Measurements from ENCODE around the gene SLC22A2.

SLC22A2 gene

GRCh38 chr6:160221918-160222317, 36.7 kb downstream of the SLC22A2 start:
- no peak overlapping the region for H3K4me3 ChIP-seq (ENCODE audit: insufficient read depth, low read depth, low read length, poor library complexity, severe bottlenecking)
- no peaks in the 10 kb centered on the region for H3K4me1 ChIP-seq (ENCODE audit: control insufficient read depth, insufficient read depth, low read length, poor library complexity, severe bottlenecking)
- no peak overlapping the region for H3K27ac ChIP-seq (ENCODE audit: insufficient read depth, low read length, poor library complexity, severe bottlenecking)
- DNase-seq, result no peak
- no peaks in the 10 kb centered on the region for H3K9me3 ChIP-seq (ENCODE audit: control insufficient read depth, low read length)
- H3K27me3 ChIP-seq (replicated peaks; ENCODE audit: control insufficient read depth, insufficient read depth, low read length, poor library complexity, severe bottlenecking), result no peaks in the 10 kb centered on the region
- no peaks in the 10 kb centered on the region for H3K36me3 ChIP-seq (ENCODE audit: control insufficient read depth, insufficient read depth, low read length)

- H3K9me3 ChIP-seq (ENCODE audit: control insufficient read depth, low read length), result no peaks in the 10 kb centered on the region
- no peaks in the 10 kb centered on the region for H3K4me1 ChIP-seq (ENCODE audit: control insufficient read depth, insufficient read depth, low read length, poor library complexity, severe bottlenecking)
- H3K27ac ChIP-seq (ENCODE audit: insufficient read depth, low read length, poor library complexity, severe bottlenecking), result no peak overlapping the region
- no peaks in the 10 kb centered on the region for H3K27me3 ChIP-seq (replicated peaks; ENCODE audit: control insufficient read depth, insufficient read depth, low read length, poor library complexity, severe bottlenecking)
- no peak overlapping the region for H3K4me3 ChIP-seq (ENCODE audit: insufficient read depth, low read depth, low read length, poor library complexity, severe bottlenecking)
- H3K36me3 ChIP-seq (ENCODE audit: control insufficient read depth, insufficient read depth, low read length), result no peaks in the 10 kb centered on the region
- no peak for DNase-seq
Observed at GRCh38 chr6:160221423-160221822, 37.2 kb downstream of the SLC22A2 start.

GRCh38 chr6:160218810-160219209, 39.8 kb downstream of the SLC22A2 start:
- Histone ChIP-seq H3K9me3 (ENCODE audit: control insufficient read depth, low read length) (no peaks in the 10 kb centered on the region), H3K36me3 (ENCODE audit: control insufficient read depth, insufficient read depth, low read length) (no peaks in the 10 kb centered on the region), H3K27me3 (replicated peaks; ENCODE audit: control insufficient read depth, insufficient read depth, low read length, poor library complexity, severe bottlenecking) (peaks cover 5% of the 10 kb centered on the region), H3K4me1 (ENCODE audit: control insufficient read depth, insufficient read depth, low read length, poor library complexity, severe bottlenecking) (no peaks in the 10 kb centered on the region), H3K27ac (ENCODE audit: insufficient read depth, low read length, poor library complexity, severe bottlenecking) (no peak overlapping the region), H3K4me3 (ENCODE audit: insufficient read depth, low read depth, low read length, poor library complexity, severe bottlenecking) (no peak overlapping the region)
- no peak for DNase-seq

DNA sequence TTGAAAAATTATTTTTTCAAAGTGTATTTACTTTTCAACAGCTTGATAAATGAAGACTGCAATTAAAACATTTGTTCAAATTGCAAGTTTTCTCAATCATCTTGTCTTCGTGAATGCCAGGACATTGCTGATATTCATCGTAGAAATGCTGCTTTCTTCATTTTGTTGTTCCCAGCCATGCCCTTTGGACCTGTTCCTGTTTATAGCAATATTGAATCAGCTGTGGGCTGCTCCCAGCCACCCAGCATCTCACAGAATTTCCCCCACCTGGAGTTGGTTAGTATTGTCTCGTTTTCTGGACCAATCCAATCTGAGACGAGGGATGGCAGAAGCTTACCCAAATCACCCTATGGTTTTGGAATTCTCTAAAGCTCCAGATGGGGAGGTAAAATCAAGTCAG, 40.8 kb downstream of the SLC22A2 start:
- H3K4me3 ChIP-seq (ENCODE audit: insufficient read depth, low read depth, low read length, poor library complexity, severe bottlenecking), result no peak overlapping the region
- H3K36me3 ChIP-seq (ENCODE audit: control insufficient read depth, insufficient read depth, low read length), result no peaks in the 10 kb centered on the region
- H3K27ac ChIP-seq (ENCODE audit: insufficient read depth, low read length, poor library complexity, severe bottlenecking), result no peak overlapping the region
- H3K4me1 ChIP-seq (ENCODE audit: control insufficient read depth, insufficient read depth, low read length, poor library complexity, severe bottlenecking), result no peaks in the 10 kb centered on the region
- no peak for DNase-seq
- no peaks in the 10 kb centered on the region for H3K9me3 ChIP-seq (ENCODE audit: control insufficient read depth, low read length)
- peaks cover 5% of the 10 kb centered on the region for H3K27me3 ChIP-seq (replicated peaks; ENCODE audit: control insufficient read depth, insufficient read depth, low read length, poor library complexity, severe bottlenecking)

GRCh38 chr6:160217073-160217472, 41.5 kb downstream of the SLC22A2 start:
- Histone ChIP-seq H3K4me3 (ENCODE audit: insufficient read depth, low read depth, low read length, poor library complexity, severe bottlenecking) (no peak overlapping the region), H3K27ac (ENCODE audit: insufficient read depth, low read length, poor library complexity, severe bottlenecking) (no peak overlapping the region), H3K36me3 (ENCODE audit: control insufficient read depth, insufficient read depth, low read length) (no peaks in the 10 kb centered on the region), H3K27me3 (replicated peaks; ENCODE audit: control insufficient read depth, insufficient read depth, low read length, poor library complexity, severe bottlenecking) (peaks cover 5% of the 10 kb centered on the region), H3K4me1 (ENCODE audit: control insufficient read depth, insufficient read depth, low read length, poor library complexity, severe bottlenecking) (no peaks in the 10 kb centered on the region), H3K9me3 (ENCODE audit: control insufficient read depth, low read length) (no peaks in the 10 kb centered on the region)
- DNase-seq, result no peak

DNA sequence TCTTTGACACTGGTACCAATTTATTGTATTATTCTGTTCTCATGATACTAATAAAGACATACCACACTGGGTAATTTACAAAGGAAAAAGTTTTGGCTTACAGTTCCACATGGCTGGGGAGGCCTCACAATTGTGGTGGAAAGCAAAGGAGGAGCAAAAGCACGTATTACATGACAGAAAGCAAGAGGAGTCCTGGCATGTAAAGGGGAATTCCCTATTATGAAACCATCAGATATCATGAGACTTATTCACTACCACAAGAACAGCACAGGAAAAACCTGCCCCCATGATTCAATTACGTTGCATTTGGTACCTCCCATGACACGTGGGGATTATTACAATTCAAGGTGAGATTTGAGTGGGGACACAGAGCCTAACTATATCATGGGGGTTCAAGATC, 43.4 kb downstream of the SLC22A2 start:
- Histone ChIP-seq H3K4me3 (ENCODE audit: insufficient read depth, low read depth, low read length, poor library complexity, severe bottlenecking) (no peak overlapping the region), H3K4me1 (ENCODE audit: control insufficient read depth, insufficient read depth, low read length, poor library complexity, severe bottlenecking) (no peaks in the 10 kb centered on the region), H3K9me3 (ENCODE audit: control insufficient read depth, low read length) (no peaks in the 10 kb centered on the region), H3K27ac (ENCODE audit: insufficient read depth, low read length, poor library complexity, severe bottlenecking) (no peak overlapping the region), H3K36me3 (ENCODE audit: control insufficient read depth, insufficient read depth, low read length) (no peaks in the 10 kb centered on the region), H3K27me3 (replicated peaks; ENCODE audit: control insufficient read depth, insufficient read depth, low read length, poor library complexity, severe bottlenecking) (peaks cover 5% of the 10 kb centered on the region)
- no peak for DNase-seq

GRCh38 chr6:160207618-160208017, 51.0 kb downstream of the SLC22A2 start:
- no peaks in the 10 kb centered on the region for H3K4me1 ChIP-seq (ENCODE audit: control insufficient read depth, insufficient read depth, low read length, poor library complexity, severe bottlenecking)
- no peak overlapping the region for H3K4me3 ChIP-seq (ENCODE audit: insufficient read depth, low read depth, low read length, poor library complexity, severe bottlenecking)
- no peaks in the 10 kb centered on the region for H3K9me3 ChIP-seq (ENCODE audit: control insufficient read depth, low read length)
- no peaks in the 10 kb centered on the region for H3K36me3 ChIP-seq (ENCODE audit: control insufficient read depth, insufficient read depth, low read length)
- no peaks in the 10 kb centered on the region for H3K27me3 ChIP-seq (replicated peaks; ENCODE audit: control insufficient read depth, insufficient read depth, low read length, poor library complexity, severe bottlenecking)
- no peak for DNase-seq
- no peak overlapping the region for H3K27ac ChIP-seq (ENCODE audit: insufficient read depth, low read length, poor library complexity, severe bottlenecking)

DNA sequence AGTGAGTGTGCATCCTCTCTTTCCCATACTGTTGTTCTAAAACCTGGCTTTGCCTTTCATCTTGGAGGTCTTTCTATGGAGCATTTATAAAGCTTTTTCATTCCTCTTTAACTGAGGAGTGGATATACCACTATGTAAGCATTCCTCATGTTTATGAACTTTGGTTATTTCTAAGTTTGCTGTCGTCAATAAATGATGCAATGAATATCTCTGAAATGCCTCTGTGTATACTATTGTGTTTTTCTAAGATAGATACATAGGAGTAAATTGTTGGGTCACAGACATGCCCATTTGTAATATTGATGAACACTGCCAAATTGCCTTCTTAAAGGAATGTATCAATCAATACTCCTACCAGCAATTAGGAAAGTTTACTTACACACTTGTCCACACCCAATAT, 53.9 kb downstream of the SLC22A2 start:
- no peaks in the 10 kb centered on the region for H3K4me1 ChIP-seq (ENCODE audit: control insufficient read depth, insufficient read depth, low read length, poor library complexity, severe bottlenecking)
- no peak overlapping the region for H3K4me3 ChIP-seq (ENCODE audit: insufficient read depth, low read depth, low read length, poor library complexity, severe bottlenecking)
- H3K27me3 ChIP-seq (replicated peaks; ENCODE audit: control insufficient read depth, insufficient read depth, low read length, poor library complexity, severe bottlenecking), result no peaks in the 10 kb centered on the region
- no peaks in the 10 kb centered on the region for H3K36me3 ChIP-seq (ENCODE audit: control insufficient read depth, insufficient read depth, low read length)
- H3K27ac ChIP-seq (ENCODE audit: insufficient read depth, low read length, poor library complexity, severe bottlenecking), result no peak overlapping the region
- DNase-seq, result no peak
- no peaks in the 10 kb centered on the region for H3K9me3 ChIP-seq (ENCODE audit: control insufficient read depth, low read length)

- DNase-seq, result no peak
- H3K27me3 ChIP-seq (replicated peaks; ENCODE audit: control insufficient read depth, insufficient read depth, low read length, poor library complexity, severe bottlenecking), result no peaks in the 10 kb centered on the region
- H3K27ac ChIP-seq (ENCODE audit: insufficient read depth, low read length, poor library complexity, severe bottlenecking), result no peak overlapping the region
- no peaks in the 10 kb centered on the region for H3K4me1 ChIP-seq (ENCODE audit: control insufficient read depth, insufficient read depth, low read length, poor library complexity, severe bottlenecking)
- H3K36me3 ChIP-seq (ENCODE audit: control insufficient read depth, insufficient read depth, low read length), result no peaks in the 10 kb centered on the region
- no peaks in the 10 kb centered on the region for H3K9me3 ChIP-seq (ENCODE audit: control insufficient read depth, low read length)
- H3K4me3 ChIP-seq (ENCODE audit: insufficient read depth, low read depth, low read length, poor library complexity, severe bottlenecking), result no peak overlapping the region
Observed at GRCh38 chr6:160203953-160204352, 54.7 kb downstream of the SLC22A2 start.

GRCh38 chr6:160203522-160203921, 55.1 kb downstream of the SLC22A2 start:
- Histone ChIP-seq H3K4me3 (ENCODE audit: insufficient read depth, low read depth, low read length, poor library complexity, severe bottlenecking) (no peak overlapping the region), H3K4me1 (ENCODE audit: control insufficient read depth, insufficient read depth, low read length, poor library complexity, severe bottlenecking) (no peaks in the 10 kb centered on the region), H3K27me3 (replicated peaks; ENCODE audit: control insufficient read depth, insufficient read depth, low read length, poor library complexity, severe bottlenecking) (no peaks in the 10 kb centered on the region), H3K36me3 (ENCODE audit: control insufficient read depth, insufficient read depth, low read length) (no peaks in the 10 kb centered on the region), H3K27ac (ENCODE audit: insufficient read depth, low read length, poor library complexity, severe bottlenecking) (no peak overlapping the region), H3K9me3 (ENCODE audit: control insufficient read depth, low read length) (no peaks in the 10 kb centered on the region)
- DNase-seq, result no peak

DNA sequence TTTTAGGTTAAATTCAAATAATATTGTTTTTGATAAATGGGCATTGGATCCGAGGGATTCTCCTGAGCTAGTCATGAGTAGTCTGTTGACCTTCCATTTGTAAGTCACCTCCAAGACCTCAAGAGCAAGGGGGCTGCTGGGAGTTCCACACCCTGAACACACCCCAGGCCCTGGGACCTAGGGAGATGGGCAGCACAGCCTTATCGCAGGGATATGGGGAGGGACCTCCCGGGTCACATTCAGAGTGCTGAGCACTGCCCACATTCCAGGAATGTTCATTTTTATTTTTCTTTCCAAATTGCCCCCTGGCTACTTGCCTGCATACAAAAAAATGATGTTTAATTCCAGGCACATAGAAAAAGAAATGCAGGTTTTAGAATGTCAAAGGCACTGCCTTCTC, 55.5 kb downstream of the SLC22A2 start:
- no peak for DNase-seq
- Histone ChIP-seq H3K36me3 (ENCODE audit: control insufficient read depth, insufficient read depth, low read length) (no peaks in the 10 kb centered on the region), H3K4me1 (ENCODE audit: control insufficient read depth, insufficient read depth, low read length, poor library complexity, severe bottlenecking) (no peaks in the 10 kb centered on the region)

More for the DNA sequence above, 55.5 kb downstream of the SLC22A2 start:
- no peaks in the 10 kb centered on the region for H3K27me3 ChIP-seq (replicated peaks; ENCODE audit: control insufficient read depth, insufficient read depth, low read length, poor library complexity, severe bottlenecking)
- no peaks in the 10 kb centered on the region for H3K9me3 ChIP-seq (ENCODE audit: control insufficient read depth, low read length)
- H3K27ac ChIP-seq (ENCODE audit: insufficient read depth, low read length, poor library complexity, severe bottlenecking), result no peak overlapping the region
- H3K4me3 ChIP-seq (ENCODE audit: insufficient read depth, low read depth, low read length, poor library complexity, severe bottlenecking), result no peak overlapping the region
